ENCODE results near the gene BTBD2. TPM values are rescaled to one million over a fixed set of nuclear protein-coding genes. Genes with fewer than 3 reads are reported as not detected.
A peak's percentile ranks its signal among the peaks of the same experiment; 100 is the strongest.

Gene BTBD2
- total and polyA plus RNA-seq, 10 of the 15 experiments (the other 5 are each of a cell fraction or from before 2014, with no cell fraction given), result 0.13 to 66.2 (median 10.4) TPM

DNA sequence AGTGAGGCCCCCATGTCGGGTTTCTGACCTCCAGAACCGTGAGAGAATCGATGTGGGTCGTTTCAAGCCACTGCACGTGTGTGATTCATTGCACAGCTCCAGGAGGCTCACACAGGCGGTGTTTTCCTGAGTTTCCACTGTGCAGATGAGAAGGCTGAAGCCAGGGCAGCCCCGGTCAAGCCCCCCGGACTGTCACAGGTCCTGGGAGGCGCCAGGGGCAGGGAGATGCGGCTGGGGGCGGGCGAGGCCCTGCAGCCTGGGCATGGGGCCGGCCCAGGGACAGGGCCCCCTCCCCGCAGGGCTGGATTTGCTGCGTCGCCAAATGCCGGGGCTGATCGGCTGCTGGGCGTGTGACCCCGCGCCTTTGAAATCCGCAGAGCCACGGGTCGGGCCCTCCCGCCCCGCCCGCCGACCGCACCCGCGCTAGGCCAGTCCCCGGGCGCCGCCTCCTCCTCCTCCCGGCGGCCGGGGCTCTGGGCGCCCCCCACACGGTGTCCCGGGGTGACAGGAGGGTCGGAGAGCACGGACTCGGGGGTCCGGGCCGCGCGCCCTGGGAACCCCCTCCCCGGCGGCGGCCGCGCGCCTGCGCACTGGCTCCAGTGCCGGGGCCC lies 45.5 kb upstream of the BTBD2 start (continued):
- TF ChIP-seq RAD51 (IDR thresholded peaks at IDR 0.05) (no peak), STAT1 (conservative IDR thresholded peaks at IDR 0.05) (no peak), TAF1 (IDR thresholded peaks at IDR 0.05; ENCODE audit: borderline replicate concordance, low read depth, low read length) (peak; percentile 32; the same call in 1 of the 2 replicates), JUND (IDR thresholded peaks at IDR 0.05; ENCODE audit: low read depth, low read length) (no peak), BRCA1 (IDR thresholded peaks at IDR 0.05; ENCODE audit: low read depth, low read length) (no peak), KLF5 (IDR thresholded peaks at IDR 0.05; ENCODE audit: partially characterized antibody) (no peak), CHD1 (IDR thresholded peaks at IDR 0.05; ENCODE audit: low read depth, low read length) (no peak), FOS (IDR thresholded peaks at IDR 0.05; ENCODE audit: borderline replicate concordance, extremely low read depth, insufficient read length) (no peak), CBX3 (IDR thresholded peaks at IDR 0.05; ENCODE audit: borderline replicate concordance, low read depth) (no peak), EGR1 (IDR thresholded peaks at IDR 0.05; ENCODE audit: borderline replicate concordance in 1 of 2, low read depth in 2 of 2, low read length in 2 of 2) (no peak), SIN3A (IDR thresholded peaks at IDR 0.05; ENCODE audit: low read depth, low read length) (peak; percentile 52; the same call in 1 of the 2 replicates), ETV6 (conservative IDR thresholded peaks at IDR 0.05 in 1 of 2, IDR thresholded peaks at IDR 0.05 in 1 of 2; ENCODE audit: borderline replicate concordance in 1 of 2, low read depth in 1 of 2) (no peak; a peak in 1 of 4 replicates), TCF7 (IDR thresholded peaks at IDR 0.05; ENCODE audit: borderline replicate concordance) (no peak), SIX5 (IDR thresholded peaks at IDR 0.05; ENCODE audit: low read depth, low read length, severe bottlenecking) (no peak), RCOR1 (conservative IDR thresholded peaks at IDR 0.05; ENCODE audit: low read depth, low read length) (0 out of 2 replicates have a peak, but pooled peaks have one; percentile 56), HDAC6 (IDR thresholded peaks at IDR 0.05; ENCODE audit: unreplicated experiment) (no peak), NFXL1 (IDR thresholded peaks at IDR 0.05; ENCODE audit: borderline replicate concordance) (0 out of 2 replicates have a peak, but pooled peaks have one; percentile 36), BMI1 (IDR thresholded peaks at IDR 0.05; ENCODE audit: borderline replicate concordance) (no peak), GATAD2B (conservative IDR thresholded peaks at IDR 0.05; ENCODE audit: low read depth) (peak; percentile 82), CBX5 (IDR thresholded peaks at IDR 0.05; ENCODE audit: low read depth) (no peak), CREB1 (IDR thresholded peaks at IDR 0.05; ENCODE audit: low read depth) (no peak), YBX1 (IDR thresholded peaks at IDR 0.05) (no peak), BACH1 (IDR thresholded peaks at IDR 0.05; ENCODE audit: borderline replicate concordance) (peak; percentile 63; the same call in 1 of the 2 replicates), POLR2AphosphoS5 (IDR thresholded peaks at IDR 0.05; ENCODE audit: low read length) (peak; percentile 24; the same call in 1 of the 2 replicates)
- TF ChIP-seq, protein P1, sequence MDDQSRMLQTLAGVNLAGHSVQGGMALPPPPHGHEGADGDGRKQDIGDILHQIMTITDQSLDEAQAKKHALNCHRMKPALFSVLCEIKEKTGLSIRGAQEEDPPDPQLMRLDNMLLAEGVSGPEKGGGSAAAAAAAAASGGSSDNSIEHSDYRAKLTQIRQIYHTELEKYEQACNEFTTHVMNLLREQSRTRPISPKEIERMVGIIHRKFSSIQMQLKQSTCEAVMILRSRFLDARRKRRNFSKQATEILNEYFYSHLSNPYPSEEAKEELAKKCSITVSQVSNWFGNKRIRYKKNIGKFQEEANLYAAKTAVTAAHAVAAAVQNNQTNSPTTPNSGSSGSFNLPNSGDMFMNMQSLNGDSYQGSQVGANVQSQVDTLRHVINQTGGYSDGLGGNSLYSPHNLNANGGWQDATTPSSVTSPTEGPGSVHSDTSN (IDR thresholded peaks at IDR 0.05; ENCODE audit: insufficient replicate concordance, low read depth, low read length), result no peak
- TF ChIP-seq, protein P2, sequence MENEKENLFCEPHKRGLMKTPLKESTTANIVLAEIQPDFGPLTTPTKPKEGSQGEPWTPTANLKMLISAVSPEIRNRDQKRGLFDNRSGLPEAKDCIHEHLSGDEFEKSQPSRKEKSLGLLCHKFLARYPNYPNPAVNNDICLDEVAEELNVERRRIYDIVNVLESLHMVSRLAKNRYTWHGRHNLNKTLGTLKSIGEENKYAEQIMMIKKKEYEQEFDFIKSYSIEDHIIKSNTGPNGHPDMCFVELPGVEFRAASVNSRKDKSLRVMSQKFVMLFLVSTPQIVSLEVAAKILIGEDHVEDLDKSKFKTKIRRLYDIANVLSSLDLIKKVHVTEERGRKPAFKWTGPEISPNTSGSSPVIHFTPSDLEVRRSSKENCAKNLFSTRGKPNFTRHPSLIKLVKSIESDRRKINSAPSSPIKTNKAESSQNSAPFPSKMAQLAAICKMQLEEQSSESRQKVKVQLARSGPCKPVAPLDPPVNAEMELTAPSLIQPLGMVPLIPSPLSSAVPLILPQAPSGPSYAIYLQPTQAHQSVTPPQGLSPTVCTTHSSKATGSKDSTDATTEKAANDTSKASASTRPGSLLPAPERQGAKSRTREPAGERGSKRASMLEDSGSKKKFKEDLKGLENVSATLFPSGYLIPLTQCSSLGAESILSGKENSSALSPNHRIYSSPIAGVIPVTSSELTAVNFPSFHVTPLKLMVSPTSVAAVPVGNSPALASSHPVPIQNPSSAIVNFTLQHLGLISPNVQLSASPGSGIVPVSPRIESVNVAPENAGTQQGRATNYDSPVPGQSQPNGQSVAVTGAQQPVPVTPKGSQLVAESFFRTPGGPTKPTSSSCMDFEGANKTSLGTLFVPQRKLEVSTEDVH (IDR thresholded peaks at IDR 0.05; ENCODE audit: low read depth, partially characterized antibody), result no peak
- TF ChIP-seq, protein P3, sequence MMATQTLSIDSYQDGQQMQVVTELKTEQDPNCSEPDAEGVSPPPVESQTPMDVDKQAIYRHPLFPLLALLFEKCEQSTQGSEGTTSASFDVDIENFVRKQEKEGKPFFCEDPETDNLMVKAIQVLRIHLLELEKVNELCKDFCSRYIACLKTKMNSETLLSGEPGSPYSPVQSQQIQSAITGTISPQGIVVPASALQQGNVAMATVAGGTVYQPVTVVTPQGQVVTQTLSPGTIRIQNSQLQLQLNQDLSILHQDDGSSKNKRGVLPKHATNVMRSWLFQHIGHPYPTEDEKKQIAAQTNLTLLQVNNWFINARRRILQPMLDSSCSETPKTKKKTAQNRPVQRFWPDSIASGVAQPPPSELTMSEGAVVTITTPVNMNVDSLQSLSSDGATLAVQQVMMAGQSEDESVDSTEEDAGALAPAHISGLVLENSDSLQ (IDR thresholded peaks at IDR 0.05), result 0 out of 2 replicates have a peak, but pooled peaks have one; percentile 7
